ENCODE measurements around the gene VPS52.

DNA sequence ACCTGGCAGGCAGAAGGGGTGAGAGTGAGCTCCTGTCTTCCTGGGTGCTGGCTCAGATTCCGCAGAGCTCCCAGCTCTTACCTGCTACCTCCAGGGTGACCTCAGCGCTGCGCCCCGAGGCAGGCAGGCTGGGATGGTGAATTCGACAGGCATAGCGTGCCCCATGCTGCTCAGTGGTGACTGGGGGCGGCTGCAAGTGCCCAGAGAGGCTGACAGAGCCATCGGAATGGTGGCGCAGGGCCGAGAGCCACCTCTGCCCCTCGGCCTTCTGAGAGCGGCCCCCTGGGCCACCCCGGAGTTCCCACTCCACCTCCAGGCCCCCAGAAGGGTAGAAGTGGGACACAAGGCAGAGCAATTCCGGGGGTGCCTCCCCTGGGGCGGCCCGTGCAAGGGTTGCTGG lies 32.5 kb upstream of the VPS52 start:
- TF ChIP-seq NFRKB (IDR thresholded peaks at IDR 0.05) (no peak), HDGF (IDR thresholded peaks at IDR 0.05; ENCODE audit: borderline replicate concordance) (no peak), FOXA1 (IDR thresholded peaks at IDR 0.05) (no peak), ZNF384 (IDR thresholded peaks at IDR 0.05) (no peak), SP1 (IDR thresholded peaks at IDR 0.05) (no peak), SUZ12 (IDR thresholded peaks at IDR 0.05) (no peak), BHLHE40 (IDR thresholded peaks at IDR 0.05; ENCODE audit: borderline replicate concordance) (no peak), ELF4 (IDR thresholded peaks at IDR 0.05) (no peak), L3MBTL2 (conservative IDR thresholded peaks at IDR 0.05) (no peak), TARDBP (IDR thresholded peaks at IDR 0.05) (no peak), FOXK2 (IDR thresholded peaks at IDR 0.05) (no peak), LEF1 (IDR thresholded peaks at IDR 0.05; ENCODE audit: borderline replicate concordance) (no peak)
- TF ChIP-seq, protein P1, sequence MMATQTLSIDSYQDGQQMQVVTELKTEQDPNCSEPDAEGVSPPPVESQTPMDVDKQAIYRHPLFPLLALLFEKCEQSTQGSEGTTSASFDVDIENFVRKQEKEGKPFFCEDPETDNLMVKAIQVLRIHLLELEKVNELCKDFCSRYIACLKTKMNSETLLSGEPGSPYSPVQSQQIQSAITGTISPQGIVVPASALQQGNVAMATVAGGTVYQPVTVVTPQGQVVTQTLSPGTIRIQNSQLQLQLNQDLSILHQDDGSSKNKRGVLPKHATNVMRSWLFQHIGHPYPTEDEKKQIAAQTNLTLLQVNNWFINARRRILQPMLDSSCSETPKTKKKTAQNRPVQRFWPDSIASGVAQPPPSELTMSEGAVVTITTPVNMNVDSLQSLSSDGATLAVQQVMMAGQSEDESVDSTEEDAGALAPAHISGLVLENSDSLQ (IDR thresholded peaks at IDR 0.05), result no peak
